Mesenteric fat pad (tissue), 1 donor: ENCODE results near the gene PADI6. TPM values are rescaled to one million over a fixed set of nuclear protein-coding genes. Genes with fewer than 3 reads are reported as not detected.
"Not testable (repeated sequence)": the region's sequence is repeated elsewhere in the genome, so short reads cannot be mapped to it uniquely, and the experiment has no call there.

ENCODE experiments used
- DNase-seq: peaks from one replicate; pipeline ENCODE4 v3.0.0-alpha.2; 2020; ENCODE audit warnings: low spot score
- total RNA-seq: library from RNA; stranded (reverse); fragmentation: NEBNext Ultra II Directional; extraction: Animal tissue kit (Norgen Biotek cat#: 25700); gene quantifications from one replicate; pipeline ENCODE4 v1.2.1, GENCODE V29; 2021
- donor health status: DM: yes; HTN: yes; CAD: no.

PADI6 gene
- total RNA-seq, 1 donor from 2014 or later: not detected

GRCh38 chr1:17404034-17404684, 32.2 kb downstream of the PADI6 start:
- no peak for DNase-seq

GRCh38 chr1:17404820-17405219, 32.8 kb downstream of the PADI6 start:
- DNase-seq: no peak

GRCh38 chr1:17405898-17406759, 34.1 kb downstream of the PADI6 start:
- DNase-seq: no peak

DNA sequence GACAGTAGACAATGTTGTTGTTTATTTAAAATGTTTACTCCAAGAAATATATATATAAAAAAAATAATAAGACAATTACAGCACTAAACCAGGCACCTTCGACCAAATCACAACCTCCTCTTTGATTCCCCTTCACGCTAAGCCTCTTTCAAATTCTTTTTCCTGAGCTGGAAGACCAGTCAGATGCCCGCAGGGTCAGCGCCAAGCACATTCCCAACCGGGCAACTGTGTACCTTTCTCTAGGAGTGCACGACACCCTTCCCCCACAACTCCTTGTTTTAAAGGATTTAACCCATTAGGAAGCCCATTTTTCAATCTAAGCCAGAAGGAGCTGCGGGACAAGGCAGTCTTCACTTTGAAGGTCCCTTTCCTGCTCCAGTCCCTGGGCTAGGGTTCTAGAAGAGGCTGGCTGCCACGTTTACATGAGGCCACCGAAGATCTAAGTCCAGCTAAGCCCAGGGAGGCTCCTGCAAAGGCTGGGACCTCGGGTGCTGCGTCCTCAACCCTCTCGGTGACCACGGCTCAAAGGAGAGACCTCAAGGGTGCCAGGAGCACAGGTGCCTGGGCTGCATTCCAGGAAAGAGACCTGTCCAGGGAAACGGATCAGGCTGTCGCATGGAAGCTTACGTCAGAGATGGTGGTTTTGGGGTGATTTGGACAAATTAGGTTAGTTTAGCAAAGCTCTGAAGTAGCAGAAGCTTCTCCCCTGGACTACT, 34.9 kb downstream of the PADI6 start:
- DNase-seq: not testable (repeated sequence)

GRCh38 chr1:17407786-17408514, 36.0 kb downstream of the PADI6 start:
- DNase-seq: not testable (repeated sequence)

- no peak for DNase-seq
Observed at GRCh38 chr1:17409391-17409811, 37.4 kb downstream of the PADI6 start.

- no peak for DNase-seq
Observed at GRCh38 chr1:17412093-17412870, 40.3 kb downstream of the PADI6 start.

- DNase-seq: no peak
Observed at GRCh38 chr1:17414022-17414421, 42.0 kb downstream of the PADI6 start.

- no peak for DNase-seq
Observed at GRCh38 chr1:17416389-17416788, 44.4 kb downstream of the PADI6 start.

GRCh38 chr1:17419626-17420328, 47.8 kb downstream of the PADI6 start:
- peak; percentile 92 for DNase-seq

DNA sequence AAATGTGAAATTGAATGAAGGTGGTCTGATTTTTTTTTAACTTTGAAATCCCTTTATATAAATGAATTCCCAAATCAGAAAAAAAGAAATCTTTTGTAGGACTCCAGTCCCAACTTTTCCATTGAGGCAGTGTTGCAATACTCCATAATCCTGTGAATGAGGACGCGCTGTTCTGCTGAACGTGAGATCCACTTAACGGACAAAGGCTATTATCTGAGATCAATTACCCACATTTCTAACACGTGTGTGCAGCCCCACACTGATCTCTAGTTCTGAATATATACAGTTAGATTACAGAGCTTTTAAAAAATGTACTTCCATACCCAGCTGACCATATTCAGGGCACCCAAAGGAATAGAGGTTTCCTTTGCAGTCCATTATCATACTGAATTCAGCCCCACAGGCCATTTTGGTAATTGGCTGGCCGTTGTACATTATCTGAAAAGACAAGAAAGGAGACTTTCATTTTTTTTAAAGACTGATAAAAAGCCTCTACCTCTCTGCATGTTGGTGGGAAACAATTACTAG, 48.5 kb downstream of the PADI6 start:
- DNase-seq: no peak

GRCh38 chr1:17422461-17422860, 50.5 kb downstream of the PADI6 start:
- no peak for DNase-seq

DNA sequence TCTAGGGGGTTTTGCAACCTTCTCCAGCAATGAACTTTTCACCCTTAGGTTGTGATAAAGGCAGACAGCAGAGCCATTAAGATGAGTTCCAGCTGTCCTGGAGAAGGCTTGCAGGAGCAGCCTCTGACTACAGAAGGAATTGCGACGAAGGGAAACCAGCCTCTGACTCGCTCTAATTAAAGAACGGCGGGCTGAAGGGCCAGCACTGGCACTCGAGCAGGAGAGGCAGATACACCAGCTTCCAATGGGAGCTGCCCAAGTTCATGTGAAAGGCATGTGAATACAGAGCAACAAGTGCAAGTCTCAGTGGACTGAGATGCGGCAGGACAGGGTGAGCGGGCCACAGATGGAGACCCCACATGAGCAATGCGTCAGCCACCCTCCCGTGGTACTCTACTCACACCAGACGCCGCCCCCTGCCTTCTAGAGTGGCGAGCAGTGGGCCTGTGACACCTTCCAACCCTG, 51.8 kb downstream of the PADI6 start:
- DNase-seq: no peak

DNA sequence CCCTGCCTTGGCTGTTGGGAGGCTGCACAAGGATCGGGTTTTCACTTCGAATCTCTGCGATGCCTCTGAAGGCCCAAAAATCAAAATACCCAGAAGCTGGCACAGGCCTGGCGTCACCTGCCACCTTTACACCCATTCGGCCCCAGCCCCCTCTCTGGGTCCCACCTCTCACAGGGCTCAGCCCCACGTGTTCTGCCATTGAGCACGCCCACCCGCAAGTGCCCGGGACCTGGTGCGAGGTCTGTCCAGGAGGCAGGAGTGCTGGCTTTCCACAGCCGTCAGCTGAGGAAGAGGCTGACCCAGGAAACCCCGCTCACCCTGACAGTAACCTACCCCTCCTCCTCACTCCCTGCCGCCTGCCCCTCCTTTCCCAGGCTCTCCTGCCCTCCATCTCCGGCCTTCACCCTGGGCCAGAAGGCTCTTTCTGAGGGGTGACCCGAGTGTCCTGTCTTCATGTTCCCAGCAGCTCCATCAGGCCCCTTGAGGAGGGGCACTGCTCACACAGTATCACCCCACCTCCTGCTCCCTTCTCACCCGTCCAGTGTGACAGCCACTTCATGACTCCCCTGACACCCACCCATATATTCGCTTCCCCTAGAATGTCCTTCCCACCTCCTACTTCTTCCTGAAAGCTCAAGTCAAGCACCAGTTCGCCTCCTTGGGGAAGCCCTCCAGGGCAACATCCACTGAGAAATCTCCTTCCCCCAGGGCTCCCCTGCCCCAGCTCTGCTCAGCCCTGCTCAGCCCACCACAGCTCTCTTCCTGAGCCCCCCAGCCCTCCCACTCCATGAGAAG, 54.0 kb downstream of the PADI6 start:
- DNase-seq: no peak

GRCh38 chr1:17427696-17428660, 56.0 kb downstream of the PADI6 start:
- DNase-seq: no peak

GRCh38 chr1:17429183-17429582, 57.2 kb downstream of the PADI6 start:
- DNase-seq: no peak

- no peak for DNase-seq
Observed at GRCh38 chr1:17432412-17432811, 60.4 kb downstream of the PADI6 start.
